ENCODE results near the gene FMN2.
"Not testable (repeated sequence)": the region's sequence is repeated elsewhere in the genome, so short reads cannot be mapped to it uniquely, and the experiment has no call there.

The FMN2 gene

GRCh38 chr1:240309769-240310168 is 218.1 kb downstream of the FMN2 start:
- TF ChIP-seq CTCF (conservative IDR thresholded peaks at IDR 0.05) (no peak), ZFX (IDR thresholded peaks at IDR 0.05) (no peak)
- no peak overlapping the region for H3K27ac ChIP-seq

GRCh38 chr1:240310226-240310925 is 218.7 kb downstream of the FMN2 start:
- TF ChIP-seq CTCF (conservative IDR thresholded peaks at IDR 0.05) (no peak), ZFX (IDR thresholded peaks at IDR 0.05) (no peak)
- no peak overlapping the region for H3K27ac ChIP-seq

GRCh38 chr1:240312872-240313271 is 221.2 kb downstream of the FMN2 start:
- TF ChIP-seq ZFX (IDR thresholded peaks at IDR 0.05) (no peak), CTCF (conservative IDR thresholded peaks at IDR 0.05) (no peak)
- H3K27ac ChIP-seq = no peak overlapping the region

- TF ChIP-seq ZFX (IDR thresholded peaks at IDR 0.05) (no peak), CTCF (conservative IDR thresholded peaks at IDR 0.05) (no peak)
- H3K27ac ChIP-seq = no peak overlapping the region
Observed at GRCh38 chr1:240314845-240315801, 223.4 kb downstream of the FMN2 start.

- H3K27ac ChIP-seq = no peak overlapping the region
- no peak for TF ChIP-seq CTCF (conservative IDR thresholded peaks at IDR 0.05)
- TF ChIP-seq ZFX (IDR thresholded peaks at IDR 0.05) = no peak
Observed at GRCh38 chr1:240319998-240320397, 228.3 kb downstream of the FMN2 start.

- no peak overlapping the region for H3K27ac ChIP-seq
- TF ChIP-seq ZFX (IDR thresholded peaks at IDR 0.05) = no peak
- TF ChIP-seq CTCF (conservative IDR thresholded peaks at IDR 0.05) = no peak
Observed at GRCh38 chr1:240320659-240321058, 229.0 kb downstream of the FMN2 start.

GRCh38 chr1:240322943-240323342 is 231.3 kb downstream of the FMN2 start:
- no peak overlapping the region for H3K27ac ChIP-seq
- TF ChIP-seq ZFX (IDR thresholded peaks at IDR 0.05) = no peak
- no peak for TF ChIP-seq CTCF (conservative IDR thresholded peaks at IDR 0.05)

- not testable (repeated sequence) for H3K27ac ChIP-seq
Observed at GRCh38 chr1:240328382-240328781, 236.7 kb downstream of the FMN2 start.
